GM13977 (cell line): ENCODE measurements around the gene METTL1.

Source experiments
- DNase-seq: peaks from one replicate; pipeline ENCODE4 v3.0.0; 2012; ENCODE audit warnings: low spot score
- CTCF ChIP-seq: IDR thresholded peaks from 2 replicates; pipeline ENCODE4 v1.5.1; 2012; ENCODE audit warnings: mild to moderate bottlenecking, control low read depth; ENCODE audit not compliant: insufficient read depth; ENCODE audit errors: extremely low read depth, missing control alignments
- in situ Hi-C: fragments of 300-500 bp; cut with MboI; formaldehyde crosslinking; loops from one replicate; pipeline ENCODE4 v1.12.0; 2022; ENCODE audit warnings: low sequenced_read_pairs, low pct_unique_long_range_greater_than_20kb, mixed read lengths, inconsistent platforms; ENCODE audit not compliant: unreplicated experiment

The METTL1 gene

GRCh38 chr12:57744194-57744776, 27.6 kb downstream of the METTL1 start:
- in situ Hi-C loops: no loop called here
- no peak for TF ChIP-seq CTCF
- DNase-seq: peak; percentile 75

- in situ Hi-C loops: no loop called here
- TF ChIP-seq CTCF: no peak
- DNase-seq: no peak
Observed at GRCh38 chr12:57743769-57744168, 28.1 kb downstream of the METTL1 start.

- in situ Hi-C loops: no loop called here
- DNase-seq: peak; percentile 79
- TF ChIP-seq CTCF: peak; percentile 53
Observed at GRCh38 chr12:57741844-57742738, 29.8 kb downstream of the METTL1 start.

GRCh38 chr12:57741413-57741789, 30.5 kb downstream of the METTL1 start:
- TF ChIP-seq CTCF: no peak
- DNase-seq: no peak
- in situ Hi-C loops: no loop called here

GRCh38 chr12:57740656-57741412, 31.1 kb downstream of the METTL1 start:
- in situ Hi-C loops: no loop called here
- TF ChIP-seq CTCF: no peak
- DNase-seq: peak; percentile 81

GRCh38 chr12:57739914-57740538, 31.9 kb downstream of the METTL1 start:
- no peak for DNase-seq
- TF ChIP-seq CTCF: no peak
- in situ Hi-C loops: no loop called here
